ENCODE measurements around the gene IL22RA1.

DNA sequence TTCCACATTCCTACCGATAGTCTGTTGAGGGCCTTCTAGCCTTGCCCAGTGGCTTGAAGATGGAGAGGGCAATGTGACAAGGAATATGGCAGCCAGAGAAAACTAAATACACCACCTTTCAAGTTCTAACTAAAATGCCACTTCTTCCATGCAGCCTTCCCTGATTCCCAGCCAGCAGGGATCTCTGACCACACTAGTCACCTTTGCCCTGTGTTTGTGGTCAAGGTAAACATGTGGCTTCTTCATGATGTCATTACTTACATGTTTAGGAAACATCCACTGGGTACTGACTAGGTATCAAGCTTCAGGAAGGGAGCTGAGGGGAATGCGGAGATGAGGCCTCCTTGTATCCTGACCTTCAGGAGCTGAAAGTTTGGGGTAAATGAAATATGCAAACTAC is 22.6 kb upstream of the IL22RA1 start:
- no peak for TF ChIP-seq POLR2A (IDR thresholded peaks at IDR 0.05)
- TF ChIP-seq, protein P1, sequence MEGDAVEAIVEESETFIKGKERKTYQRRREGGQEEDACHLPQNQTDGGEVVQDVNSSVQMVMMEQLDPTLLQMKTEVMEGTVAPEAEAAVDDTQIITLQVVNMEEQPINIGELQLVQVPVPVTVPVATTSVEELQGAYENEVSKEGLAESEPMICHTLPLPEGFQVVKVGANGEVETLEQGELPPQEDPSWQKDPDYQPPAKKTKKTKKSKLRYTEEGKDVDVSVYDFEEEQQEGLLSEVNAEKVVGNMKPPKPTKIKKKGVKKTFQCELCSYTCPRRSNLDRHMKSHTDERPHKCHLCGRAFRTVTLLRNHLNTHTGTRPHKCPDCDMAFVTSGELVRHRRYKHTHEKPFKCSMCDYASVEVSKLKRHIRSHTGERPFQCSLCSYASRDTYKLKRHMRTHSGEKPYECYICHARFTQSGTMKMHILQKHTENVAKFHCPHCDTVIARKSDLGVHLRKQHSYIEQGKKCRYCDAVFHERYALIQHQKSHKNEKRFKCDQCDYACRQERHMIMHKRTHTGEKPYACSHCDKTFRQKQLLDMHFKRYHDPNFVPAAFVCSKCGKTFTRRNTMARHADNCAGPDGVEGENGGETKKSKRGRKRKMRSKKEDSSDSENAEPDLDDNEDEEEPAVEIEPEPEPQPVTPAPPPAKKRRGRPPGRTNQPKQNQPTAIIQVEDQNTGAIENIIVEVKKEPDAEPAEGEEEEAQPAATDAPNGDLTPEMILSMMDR (IDR thresholded peaks at IDR 0.05), result no peak
